Measurements from ENCODE around the gene NGEF.
"Not testable (repeated sequence)": the region's sequence is repeated elsewhere in the genome, so short reads cannot be mapped to it uniquely, and the experiment has no call there.

The NGEF gene

DNA sequence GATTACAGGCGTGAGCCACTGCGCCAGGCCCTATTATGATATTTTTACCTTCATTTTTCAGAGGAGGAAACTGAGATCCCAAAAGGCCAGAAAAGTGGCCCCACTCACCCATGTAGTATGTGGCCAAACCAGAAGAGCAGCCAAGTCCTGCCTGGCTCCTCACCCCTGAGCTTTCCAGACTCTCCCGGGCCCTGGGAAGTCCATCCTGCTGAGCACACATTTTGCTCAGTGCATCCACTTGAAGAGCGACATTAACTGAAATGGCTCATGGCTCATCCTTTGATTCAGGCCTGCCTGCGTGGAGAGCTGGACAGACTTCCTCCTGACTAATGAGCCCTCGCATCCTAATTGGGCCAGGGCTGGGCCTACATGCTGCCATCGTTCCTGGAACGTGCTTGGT, 9.5 kb upstream of the NGEF start:
- no peak for FAIRE-seq

DNA sequence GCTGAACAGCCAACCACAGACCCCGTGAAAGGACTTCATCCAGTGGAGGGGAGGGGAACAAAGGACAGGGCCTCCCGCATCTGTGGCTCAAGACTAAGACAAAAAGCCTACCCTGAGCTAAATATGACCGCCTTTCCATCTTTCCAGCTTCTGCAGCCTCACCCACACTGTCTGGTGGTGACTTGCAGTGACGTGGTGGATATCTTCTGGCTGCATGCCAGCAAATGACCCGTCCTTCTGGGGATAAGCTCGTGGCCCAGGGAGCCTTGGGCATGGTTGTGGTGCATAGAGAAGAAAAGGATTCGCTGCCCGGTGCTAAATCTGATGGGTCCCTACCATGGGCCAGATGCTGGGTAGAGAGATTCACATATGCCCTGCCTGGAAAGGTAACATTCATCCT, 8.7 kb upstream of the NGEF start:
- FAIRE-seq = no peak

DNA sequence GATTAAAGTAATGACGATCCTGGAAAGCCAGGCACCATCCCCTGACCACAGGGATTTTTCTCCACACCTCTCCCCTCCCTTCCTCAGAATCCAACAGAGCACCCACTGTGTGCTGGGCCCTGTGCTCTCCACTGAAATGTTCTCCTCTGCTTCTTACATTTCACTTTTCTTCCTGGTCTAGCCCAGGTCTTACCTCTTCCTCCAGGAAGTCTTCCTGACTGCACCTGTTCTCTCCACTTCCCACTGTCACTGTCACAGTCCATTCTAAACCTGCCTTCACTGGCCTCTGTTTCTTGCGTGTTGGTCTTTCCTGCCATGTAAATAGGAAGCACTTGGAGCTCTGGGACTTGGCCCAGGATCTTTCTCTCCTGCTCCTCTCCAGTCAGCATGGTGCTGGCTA, 7.4 kb upstream of the NGEF start:
- FAIRE-seq = no peak

DNA sequence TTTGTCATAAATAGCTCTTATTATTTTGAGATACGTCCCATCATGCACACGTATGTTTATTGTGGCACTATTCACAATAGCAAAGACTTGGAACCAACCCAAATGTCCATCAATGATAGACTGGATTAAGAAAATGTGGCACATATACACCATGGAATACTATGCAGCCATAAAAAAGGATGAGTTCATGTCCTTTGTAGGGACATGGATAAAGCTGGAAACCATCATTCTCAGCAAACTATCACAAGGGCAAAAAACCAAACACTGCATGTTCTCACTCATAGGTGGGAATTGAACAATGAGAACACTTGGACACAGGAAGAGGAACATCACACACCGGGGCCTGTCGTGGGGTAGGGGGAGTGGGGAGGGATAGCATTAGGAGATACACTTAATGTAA, 6.6 kb upstream of the NGEF start:
- not testable (repeated sequence) for FAIRE-seq

DNA sequence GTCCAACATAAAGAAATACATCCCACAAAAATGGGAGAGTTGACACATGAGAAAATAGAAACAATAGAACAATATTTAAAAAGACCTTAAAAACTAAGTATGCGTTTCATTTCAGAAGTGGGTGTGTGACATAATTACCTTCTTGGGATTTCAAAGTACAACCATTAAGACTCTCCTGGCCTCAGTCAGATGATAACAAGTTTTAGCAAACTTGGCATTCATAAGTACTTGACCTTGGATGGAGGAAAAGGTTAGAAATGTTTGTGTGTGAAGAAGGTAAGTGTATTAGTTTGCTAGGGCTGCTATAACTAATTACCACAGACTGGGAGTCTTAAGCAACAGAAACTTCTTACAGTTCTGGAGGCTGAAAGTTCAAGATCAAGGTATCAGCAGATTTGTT, 4.9 kb upstream of the NGEF start:
- no peak for FAIRE-seq

DNA sequence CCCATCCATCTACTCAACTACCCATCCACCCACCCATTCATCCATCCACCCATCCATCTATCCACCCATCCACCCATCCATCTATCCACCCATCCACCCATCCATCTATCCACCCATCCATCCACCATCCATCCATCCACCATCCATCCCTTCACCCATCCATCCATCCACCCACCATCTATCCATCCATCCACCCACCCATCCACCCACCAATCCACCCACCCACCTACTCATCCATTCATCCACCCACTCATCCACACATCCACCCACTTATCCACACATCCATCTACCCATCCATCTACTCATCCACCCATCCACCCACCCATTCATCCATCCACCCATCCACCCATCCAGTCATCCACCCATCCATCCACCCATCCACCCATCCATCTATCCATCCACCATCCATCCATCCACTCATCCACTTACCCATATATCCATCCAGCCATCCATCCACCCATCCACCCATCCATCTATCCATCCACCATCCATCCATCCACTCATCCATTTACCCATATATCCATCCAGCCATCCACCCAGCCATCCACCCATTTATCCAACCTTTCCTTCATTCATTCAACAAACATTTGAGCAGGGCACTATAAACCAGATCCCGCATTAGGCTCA, 2.1 kb upstream of the NGEF start:
- no peak for FAIRE-seq

DNA sequence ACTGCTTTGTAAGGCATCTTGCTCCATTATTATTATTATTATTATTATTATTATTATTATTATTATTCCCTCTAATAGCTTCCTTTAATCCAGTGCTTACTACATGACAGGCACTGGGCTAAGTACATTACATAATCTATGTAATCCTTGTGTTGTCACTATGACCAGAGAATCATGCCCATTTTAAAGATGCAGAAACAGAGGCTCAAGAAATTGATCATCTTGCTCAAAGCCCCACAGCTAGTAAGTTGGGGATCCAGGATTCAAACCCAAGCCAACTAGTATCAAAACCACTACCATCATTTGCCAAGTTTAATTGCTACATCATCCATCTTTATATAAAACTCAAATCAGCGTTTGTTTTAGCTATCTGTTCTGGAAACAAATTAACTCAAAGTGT, 594 bp upstream of the NGEF start:
- no peak for FAIRE-seq

DNA sequence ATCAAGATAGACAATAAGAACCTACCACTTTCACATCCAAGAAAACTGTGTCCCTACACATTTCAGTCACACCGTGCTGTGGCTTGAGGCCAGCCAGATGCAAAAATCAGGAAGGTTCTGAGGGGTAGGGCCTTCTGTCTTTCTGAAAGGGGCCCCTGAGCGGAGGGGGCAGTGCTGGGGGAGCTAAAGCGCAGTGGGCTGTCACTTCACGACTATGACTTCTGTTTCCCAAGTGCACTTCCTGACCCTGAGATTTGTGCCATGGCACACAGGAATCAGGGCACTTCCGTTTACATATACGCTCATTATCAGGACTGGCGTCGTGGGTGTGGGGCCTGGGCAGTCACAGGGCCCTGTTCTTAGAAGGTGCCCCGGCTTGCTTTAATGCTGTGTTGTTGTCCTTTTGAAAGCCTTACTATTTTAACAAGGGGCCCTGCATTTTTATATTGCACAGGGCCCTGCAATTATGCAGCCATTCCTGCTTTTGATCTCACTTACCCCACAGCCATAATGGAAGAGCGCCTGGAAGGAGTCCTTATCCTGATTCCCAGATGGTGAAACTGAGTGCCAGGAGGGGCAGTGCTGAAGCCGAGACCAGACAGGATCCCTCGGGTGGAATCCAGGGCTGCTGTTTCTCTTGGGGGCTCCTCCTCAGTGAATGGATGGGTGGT, 620 bp downstream of the NGEF start:
- FAIRE-seq = no peak

DNA sequence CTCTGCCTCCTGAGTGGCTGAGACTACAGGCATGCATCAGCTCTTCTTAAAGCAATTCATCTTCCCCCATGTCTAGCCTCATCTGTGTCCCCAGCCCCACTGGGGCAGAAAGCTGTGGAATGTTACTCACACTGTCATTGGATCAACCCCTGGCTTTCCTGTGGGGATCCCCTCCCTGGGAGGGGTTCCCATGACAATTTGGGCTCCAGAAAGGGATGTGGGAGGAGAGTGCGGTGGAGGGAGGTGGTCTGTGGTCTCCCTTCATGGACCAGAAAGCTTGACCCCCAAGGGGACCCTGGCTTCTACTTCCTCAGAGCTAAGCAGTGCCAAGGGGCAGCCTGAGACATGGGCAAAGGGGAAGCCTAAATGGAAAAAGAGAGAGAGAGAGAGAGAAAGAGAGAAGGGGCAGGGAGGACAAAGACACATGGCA, 1.3 kb downstream of the NGEF start:
- FAIRE-seq = no peak

DNA sequence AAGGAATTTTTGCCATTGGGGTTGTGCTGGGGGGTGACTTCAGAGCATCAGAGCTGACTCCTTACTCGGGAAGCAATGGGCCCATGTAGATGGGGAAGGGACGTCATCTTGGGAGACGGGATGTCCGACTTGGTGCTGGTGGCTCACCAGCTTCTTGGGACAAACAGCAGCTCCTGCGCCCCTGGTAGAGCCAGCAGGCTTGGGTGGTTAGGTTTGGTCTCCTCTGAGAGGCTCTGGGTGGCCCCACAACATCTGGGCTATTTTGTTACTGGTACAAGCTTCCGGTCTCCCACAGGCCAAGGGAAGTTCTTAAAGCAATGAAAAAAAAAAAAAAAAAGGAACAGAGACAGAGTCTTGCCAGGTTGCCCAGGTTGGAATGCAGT, 1.8 kb downstream of the NGEF start:
- no peak for FAIRE-seq

DNA sequence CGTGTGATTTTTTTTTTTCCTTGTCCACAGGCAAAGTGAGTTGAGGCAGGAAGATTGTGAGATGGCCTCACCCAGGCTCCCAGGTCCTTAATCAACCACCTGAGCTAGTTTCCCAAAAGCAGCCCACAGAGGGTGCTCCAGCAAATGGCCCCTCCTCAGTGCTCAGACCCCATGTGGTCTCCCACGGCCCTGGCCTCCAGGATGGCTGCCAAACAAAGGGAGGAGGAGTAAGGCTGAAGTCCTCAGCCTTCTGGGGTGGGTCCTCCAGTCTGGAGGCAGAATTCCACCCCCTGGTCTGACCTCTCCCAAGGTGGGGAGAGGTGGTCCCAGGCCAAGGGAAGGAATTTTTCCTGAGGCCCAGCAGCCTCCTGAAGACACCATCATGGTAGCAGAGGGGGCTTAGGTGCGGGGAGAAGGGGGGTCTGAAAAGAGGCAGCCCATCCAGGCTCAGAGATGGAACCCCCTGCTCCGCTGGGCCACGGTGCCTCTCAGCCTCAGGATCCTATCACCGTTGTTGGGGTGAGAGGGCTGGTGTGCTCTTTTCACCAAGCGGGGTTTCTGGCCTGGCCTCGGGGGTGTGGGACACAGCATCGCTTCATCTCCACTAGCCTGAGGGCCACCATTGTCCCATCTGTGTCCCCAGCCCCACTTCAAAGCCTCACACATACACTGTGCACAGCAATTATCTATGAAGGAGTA, 2.3 kb downstream of the NGEF start:
- no peak for FAIRE-seq

DNA sequence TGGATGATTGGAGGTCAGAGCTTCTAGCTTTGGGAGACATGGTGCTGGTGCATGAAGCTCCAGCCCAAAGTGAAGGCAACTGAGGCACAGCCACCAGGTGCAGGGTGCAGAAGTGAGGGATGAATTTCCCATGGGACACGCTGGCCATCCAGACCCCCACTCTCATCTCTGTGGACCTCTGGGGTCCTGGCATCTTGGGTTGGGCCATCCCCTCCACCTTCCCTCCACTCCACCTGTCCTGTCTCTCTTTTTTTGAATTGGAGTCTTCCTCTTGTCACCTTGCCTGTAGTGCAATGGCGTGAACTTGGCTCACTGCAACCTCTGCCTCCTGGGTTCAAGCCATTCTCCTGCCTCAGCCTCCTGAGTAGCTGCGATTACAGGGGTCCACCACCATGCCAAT, 3.4 kb downstream of the NGEF start:
- no peak for FAIRE-seq

DNA sequence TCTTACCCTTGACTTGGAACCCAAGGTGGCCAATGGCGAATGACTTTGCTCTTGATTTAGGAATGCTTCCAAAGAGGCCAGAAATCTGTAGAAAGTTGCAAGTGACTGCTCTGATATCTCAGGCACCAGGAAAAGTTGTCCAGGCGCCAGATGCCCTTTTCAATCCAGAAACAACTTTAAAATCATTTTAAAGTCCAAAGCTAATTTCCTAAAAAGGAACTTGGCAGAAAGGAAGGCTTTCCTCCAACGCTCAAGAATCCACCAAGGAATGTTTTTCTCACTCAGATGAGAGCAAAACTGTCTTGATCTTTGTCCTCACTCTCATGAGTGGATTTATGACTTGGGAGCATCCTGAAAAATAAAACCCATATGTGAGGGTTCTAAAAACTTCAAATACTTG, 5.3 kb downstream of the NGEF start:
- no peak for FAIRE-seq

DNA sequence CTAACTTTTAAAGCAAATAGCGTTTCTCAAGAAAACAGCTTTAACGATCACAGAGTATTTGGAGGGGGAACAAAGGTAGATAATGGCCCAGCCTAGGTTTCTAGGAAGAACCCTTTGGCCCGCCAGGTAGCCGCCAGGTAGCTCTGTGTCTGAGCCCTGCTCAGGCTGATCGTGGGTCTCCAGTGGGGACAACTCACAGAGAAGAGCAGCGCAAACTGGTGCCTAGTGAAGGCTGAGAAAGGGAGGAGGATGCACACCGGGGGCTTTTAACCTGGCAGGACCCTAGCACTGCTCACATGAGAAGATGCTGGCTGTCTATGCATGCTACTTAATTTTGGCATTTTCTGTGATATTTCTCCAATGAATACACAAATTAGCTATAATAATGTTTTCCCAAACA, 5.8 kb downstream of the NGEF start:
- FAIRE-seq = no peak

DNA sequence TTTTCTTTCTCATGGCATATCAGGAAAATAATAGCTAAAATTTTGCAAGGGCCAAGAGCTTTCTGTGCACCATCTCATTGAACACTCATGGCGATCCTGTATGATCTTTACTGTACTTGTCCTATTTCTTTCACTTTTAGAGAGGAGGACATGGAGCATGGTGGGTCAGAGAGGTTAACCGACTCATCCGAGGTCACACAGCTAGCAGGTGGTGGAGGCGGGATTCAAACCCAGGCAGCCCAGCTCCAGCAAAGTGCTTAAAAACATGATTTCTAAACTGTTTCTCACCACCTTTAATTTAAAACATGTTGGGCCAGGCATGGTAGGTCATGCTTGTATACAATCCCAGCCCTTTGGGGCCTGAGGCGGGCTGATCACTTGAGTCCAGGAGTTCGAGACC, 6.4 kb downstream of the NGEF start:
- no peak for FAIRE-seq

DNA sequence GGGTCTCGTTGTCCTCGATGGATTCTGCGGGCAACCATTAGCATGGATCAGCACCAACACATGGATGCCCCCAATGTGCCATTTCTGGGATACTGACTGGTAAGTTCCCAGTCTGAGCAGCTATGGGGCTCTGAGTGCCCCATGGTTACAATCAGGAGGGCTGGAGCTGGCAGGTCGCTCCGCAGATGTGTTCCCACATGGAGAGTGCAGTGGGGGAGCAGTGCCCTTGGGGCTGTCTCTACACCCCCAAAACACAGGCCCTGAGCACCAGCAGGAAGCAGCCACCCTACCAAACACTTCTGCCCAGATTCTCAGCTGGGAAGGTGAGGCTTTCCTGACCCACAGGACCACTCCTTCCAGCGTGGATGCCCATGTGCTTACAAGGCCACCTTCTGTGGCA, 8.0 kb downstream of the NGEF start:
- FAIRE-seq = no peak

DNA sequence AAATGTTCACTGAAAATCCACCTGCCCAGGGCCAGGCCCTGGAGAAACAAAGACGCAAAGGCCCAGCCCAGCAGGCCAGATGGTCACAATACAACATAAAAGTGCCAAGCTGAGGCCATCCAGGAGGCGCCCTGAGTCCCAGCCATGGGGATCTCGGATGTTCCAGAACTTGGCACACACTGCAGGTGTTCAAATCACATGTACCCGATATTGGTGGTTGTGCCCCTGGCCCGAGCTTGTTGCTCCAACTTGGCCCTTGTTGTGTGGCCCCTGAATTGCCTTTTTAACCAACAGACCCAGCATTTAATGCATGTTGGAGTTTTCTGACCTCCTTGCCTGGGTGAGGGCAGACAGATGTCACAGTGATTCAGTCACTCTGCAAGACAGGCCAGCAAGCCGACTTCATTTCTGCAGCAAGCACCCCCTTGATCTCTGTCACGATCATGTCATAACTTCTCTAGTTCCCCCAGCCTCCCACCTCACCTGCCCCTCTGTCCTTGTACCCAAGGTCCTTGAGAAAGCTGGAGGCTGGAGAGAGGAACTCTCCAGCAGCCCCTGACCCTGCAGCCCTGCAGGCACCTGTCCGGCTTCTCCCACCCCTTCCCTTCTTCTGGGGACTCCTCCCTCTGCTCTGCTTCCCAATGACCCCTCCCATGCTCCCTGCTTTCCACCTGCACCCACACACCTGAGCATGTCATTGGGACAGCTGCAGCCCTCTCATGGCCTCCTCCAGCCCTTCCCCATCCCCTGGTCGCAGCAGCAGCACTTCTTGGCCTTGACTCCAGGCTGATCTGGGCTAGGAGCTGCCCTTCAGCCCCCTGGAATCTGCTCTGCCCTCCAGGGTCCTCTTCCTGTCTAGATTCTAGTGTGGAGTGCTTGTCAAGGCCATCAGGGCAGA, 9.1 kb downstream of the NGEF start:
- no peak for FAIRE-seq

DNA sequence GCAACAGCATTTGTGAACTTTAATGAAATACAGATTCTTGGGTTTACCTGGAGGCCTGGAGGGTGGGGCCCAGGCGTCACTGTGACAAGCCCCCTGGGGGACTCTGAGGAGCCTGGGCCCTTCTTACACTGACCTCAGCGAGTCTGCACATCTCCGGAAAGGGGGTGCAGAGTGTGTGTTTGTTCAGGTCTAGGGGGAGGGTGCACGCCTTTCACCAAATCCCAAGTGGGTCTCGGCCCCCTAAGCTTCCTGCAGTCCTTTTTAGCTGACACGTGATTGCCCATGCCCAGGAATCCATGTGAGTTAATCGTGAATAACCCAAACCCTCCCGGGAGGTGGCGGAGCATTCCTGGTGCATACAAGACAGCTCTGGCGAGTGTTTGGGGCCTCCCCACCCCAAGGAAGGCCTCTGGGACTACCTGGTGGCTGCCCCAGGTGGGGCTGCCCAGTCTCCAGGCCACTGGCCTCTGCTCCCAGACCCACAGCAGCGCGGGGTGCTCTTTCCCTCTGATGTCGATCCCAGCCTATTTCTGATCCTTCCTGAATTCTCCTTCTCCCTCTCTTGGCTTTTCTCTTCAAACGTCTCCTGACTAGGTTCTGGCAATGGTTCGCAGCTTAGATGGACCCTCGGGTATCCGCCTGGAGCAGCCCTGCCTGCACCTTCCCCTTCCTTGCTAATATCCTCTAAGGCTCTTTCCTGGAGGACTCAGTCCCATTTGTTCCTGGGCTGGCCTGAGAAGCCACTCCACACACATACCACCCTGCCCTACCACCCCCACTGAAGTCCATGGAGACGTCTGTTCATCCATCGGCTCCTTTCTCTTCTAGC, 10.0 kb downstream of the NGEF start:
- no peak for FAIRE-seq

DNA sequence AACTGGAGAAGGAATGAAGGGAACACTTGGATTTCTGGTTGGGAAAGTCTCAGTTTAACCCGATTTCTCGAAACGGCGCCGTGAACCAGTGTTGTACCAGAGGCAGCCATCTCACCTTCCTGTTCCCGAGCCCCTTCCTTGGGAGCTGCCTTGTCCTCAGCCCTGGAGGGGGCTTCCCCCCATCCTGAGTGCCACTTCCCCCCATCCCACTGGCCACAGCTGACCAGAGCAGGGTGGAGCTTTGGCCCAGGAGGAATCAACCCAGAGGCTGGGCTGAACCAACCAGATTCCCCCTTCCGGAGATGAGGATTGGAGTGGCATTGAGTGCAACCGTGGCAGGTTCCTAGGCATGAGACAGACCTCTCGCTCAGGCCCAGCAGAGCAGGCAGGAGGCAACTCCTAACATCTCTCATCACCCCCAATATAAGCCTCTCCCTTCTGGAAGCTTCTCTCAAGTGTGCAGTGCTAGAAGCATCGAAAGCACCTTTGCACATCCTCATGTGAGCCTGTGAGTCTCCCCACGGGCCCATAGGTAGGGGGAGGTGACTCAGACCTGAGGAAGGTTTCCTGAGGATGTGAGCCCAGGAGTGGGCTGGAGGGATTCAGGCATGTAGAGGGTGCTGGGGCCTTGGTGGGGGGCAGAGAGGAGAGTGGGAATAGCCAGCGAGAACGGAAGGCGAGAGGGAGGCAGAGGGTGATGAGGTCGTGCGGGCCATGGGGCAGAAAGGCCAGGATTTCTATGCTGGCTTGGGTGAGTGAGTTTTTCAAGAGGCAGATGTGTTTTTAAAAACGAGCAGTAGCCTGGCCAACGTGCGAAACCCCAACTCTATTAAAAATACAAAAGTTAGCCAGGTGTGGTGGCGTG, 11.9 kb downstream of the NGEF start:
- FAIRE-seq = no peak

DNA sequence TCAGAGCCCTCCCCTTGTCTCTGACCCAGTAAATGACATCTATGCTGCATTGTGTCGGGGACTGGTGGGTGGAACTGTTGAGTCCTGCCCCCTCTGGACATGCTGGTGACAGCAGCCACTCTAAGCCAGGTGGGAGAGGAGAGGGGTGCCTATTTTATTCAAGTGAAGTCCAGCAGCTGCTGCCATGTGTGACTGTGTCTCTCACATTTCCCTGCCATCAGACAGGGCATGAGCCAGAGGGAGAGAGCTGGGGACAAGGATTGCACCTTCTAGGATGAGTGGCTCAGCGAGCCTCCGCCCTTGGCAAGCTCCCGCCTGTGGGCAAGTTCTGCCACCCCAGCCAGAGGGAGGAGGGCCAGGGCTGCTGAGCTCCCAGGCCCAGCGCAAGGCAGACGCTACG, 13.7 kb downstream of the NGEF start:
- no peak for FAIRE-seq

DNA sequence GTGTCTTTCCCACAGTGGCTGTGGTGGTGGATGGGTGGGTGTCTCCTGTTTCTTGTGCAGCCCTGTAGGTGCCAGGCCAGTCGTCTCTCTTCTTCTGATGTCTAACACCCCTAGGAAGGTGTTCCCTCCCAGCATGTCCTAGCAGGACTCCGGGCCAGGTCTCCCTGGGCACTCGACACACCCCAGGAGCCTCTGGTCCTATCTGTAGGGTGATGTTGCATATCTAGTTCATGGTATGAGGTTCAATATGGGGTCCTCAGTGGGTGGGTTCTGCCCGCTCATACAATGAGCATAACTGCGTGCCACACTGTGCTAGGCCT, 14.4 kb downstream of the NGEF start:
- no peak for FAIRE-seq

Data from colon (tissue), 2 donors.